ENCODE results near the gene BCL6.

DNA sequence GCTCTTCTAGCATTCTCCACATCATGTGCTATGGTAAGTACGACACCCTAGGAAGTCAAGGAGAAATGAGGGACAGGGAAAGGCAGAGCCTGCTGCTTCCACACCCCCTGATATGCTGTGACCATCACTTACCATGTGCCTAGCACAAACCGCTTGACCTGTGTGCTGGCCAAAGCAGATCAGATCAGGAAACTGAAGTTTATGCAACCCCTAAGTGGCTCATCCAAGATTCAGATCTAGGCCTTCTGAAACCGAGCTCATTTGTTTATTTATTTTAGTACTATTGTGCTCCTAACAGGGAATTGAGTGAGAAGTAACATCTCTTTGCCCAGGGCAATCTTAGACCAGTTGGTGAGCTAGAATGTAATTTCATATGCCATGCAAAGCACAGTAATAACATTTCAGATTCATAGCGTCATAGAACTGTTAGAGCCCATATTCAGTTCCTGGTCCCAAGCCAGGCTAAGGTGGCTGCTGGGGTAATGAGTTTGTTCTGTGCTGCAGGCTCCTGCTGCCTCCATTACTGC is 42.7 kb downstream of the BCL6 start, which contains the start of gene RTP2:
- no peak for TF ChIP-seq CTCF (IDR thresholded peaks at IDR 0.05)
- TF ChIP-seq EP300 (IDR thresholded peaks at IDR 0.05) = no peak

All from ovary (tissue), 3 donors.